Cardiac fibroblast (primary cell): Measurements from ENCODE around the gene HLA-DMA.

Source experiments
- DNase-seq, 2 donors: peaks; one replicate each; pipeline versions ENCODE4 v3.0.0 to v3.0.0-alpha.2; 2010; ENCODE audit warnings: low read depth in 2 of 2
- H3K4me3 ChIP-seq, 2 donors: replicated peaks in 1 of 2; 1 replicate in 1 of 2; 2 replicates in 1 of 2; pipeline ENCODE4 v1.5.1; 2011; ENCODE audit warnings: low read depth in 2 of 2, low read length in 2 of 2, mild to moderate bottlenecking in 2 of 2, moderate library complexity in 1 of 2
- CTCF ChIP-seq: IDR thresholded peaks from one replicate; pipeline ENCODE4 v1.5.1; 2011; ENCODE audit warnings: low read depth, mild to moderate bottlenecking, low read length, inconsistent platforms

The HLA-DMA gene

GRCh38 chr6:32941214-32941768 is 11.6 kb downstream of the HLA-DMA start:
- DNase-seq: no peak
- TF ChIP-seq CTCF: no peak
- H3K4me3 ChIP-seq: no peak overlapping the region

- peak; percentile 68 to 77 for DNase-seq
- no peak within 1 kb of the TSS for H3K4me3 ChIP-seq
- TF ChIP-seq CTCF: no peak
Observed at GRCh38 chr6:32940656-32941213, 12.2 kb downstream of the HLA-DMA start, which contains the start of gene HLA-DMB. Gene HLA-DMB, minus strand, starts transcription at chr6:32941028. Its CDS starts 221 bp downstream, at chr6:32940807.

GRCh38 chr6:32938494-32938893 is 14.4 kb downstream of the HLA-DMA start:
- no peak overlapping the region for H3K4me3 ChIP-seq
- DNase-seq: no peak
- TF ChIP-seq CTCF: no peak

- TF ChIP-seq CTCF: no peak
- no peak overlapping the region for H3K4me3 ChIP-seq
- DNase-seq: no peak
Observed at GRCh38 chr6:32937230-32937633, 15.7 kb downstream of the HLA-DMA start.

- H3K4me3 ChIP-seq: no peak overlapping the region
- DNase-seq: no peak
- TF ChIP-seq CTCF: no peak
Observed at GRCh38 chr6:32936239-32937152, 16.4 kb downstream of the HLA-DMA start.

GRCh38 chr6:32935551-32936238 is 17.2 kb downstream of the HLA-DMA start:
- no peak for DNase-seq
- no peak overlapping the region for H3K4me3 ChIP-seq
- no peak for TF ChIP-seq CTCF
